Skin epidermis (tissue), 12 donors: ENCODE results near the gene BNIP3.
A peak's percentile ranks its signal among the peaks of the same experiment; 100 is the strongest.

Source experiments
- H3K27ac ChIP-seq, 21 experiments: fragments of 200-600 bp; sonication (generic) in 11 of 21; one replicate each; pipeline ENCODE4 v1.5.0; 2020; ENCODE audit warnings: mild to moderate bottlenecking in 3 of 21, inconsistent platforms in 2 of 21, moderate library complexity in 2 of 21
- H3K4me3 ChIP-seq, 7 experiments: fragments of 200-600 bp; sonication (generic) in 2 of 7; one replicate each; pipeline ENCODE4 v1.5.0; 2020; ENCODE audit warnings: inconsistent platforms in 2 of 7, mild to moderate bottlenecking in 2 of 7, moderate library complexity in 1 of 7

BNIP3 gene

GRCh38 chr10:131936294-131936693, 45.4 kb downstream of the BNIP3 start:
- no peak overlapping the region for H3K27ac ChIP-seq
- no peak overlapping the region for H3K4me3 ChIP-seq

GRCh38 chr10:131935260-131935659, 46.5 kb downstream of the BNIP3 start:
- no peak overlapping the region for H3K27ac ChIP-seq
- H3K4me3 ChIP-seq: no peak overlapping the region

- Histone ChIP-seq H3K27ac (no peak overlapping the region), H3K4me3 (no peak overlapping the region)
These were observed 47.0 kb downstream of the BNIP3 start for GRCh38 chr10:131934769-131935168.

- Histone ChIP-seq H3K27ac (no peak overlapping the region), H3K4me3 (no peak overlapping the region)
These were observed 48.0 kb downstream of the BNIP3 start for GRCh38 chr10:131933696-131934086.

- Histone ChIP-seq H3K4me3 (no peak overlapping the region), H3K27ac (no peak overlapping the region)
These were observed 48.6 kb downstream of the BNIP3 start for GRCh38 chr10:131933016-131933695.

- Histone ChIP-seq H3K4me3 (no peak overlapping the region), H3K27ac (no peak overlapping the region)
These were observed 49.7 kb downstream of the BNIP3 start for GRCh38 chr10:131931981-131932380.

GRCh38 chr10:131930586-131931330, 51.0 kb downstream of the BNIP3 start:
- H3K27ac ChIP-seq: no peak overlapping the region

GRCh38 chr10:131930150-131930549, 51.6 kb downstream of the BNIP3 start:
- H3K4me3 ChIP-seq: no peak overlapping the region
- H3K27ac ChIP-seq: no peak overlapping the region

More at GRCh38 chr10:131930586-131931330, 51.0 kb downstream of the BNIP3 start:
- no peak overlapping the region for H3K4me3 ChIP-seq

GRCh38 chr10:131929122-131929845, 52.4 kb downstream of the BNIP3 start:
- H3K4me3 ChIP-seq: no peak overlapping the region
- H3K27ac ChIP-seq: no peak overlapping the region

GRCh38 chr10:131928248-131929095, 53.3 kb downstream of the BNIP3 start:
- Histone ChIP-seq H3K4me3 (no peak overlapping the region), H3K27ac (peak overlapping the region in 1 of 21 experiments; percentile 33)

GRCh38 chr10:131926743-131927595, 54.8 kb downstream of the BNIP3 start:
- H3K27ac ChIP-seq: no peak overlapping the region
- no peak overlapping the region for H3K4me3 ChIP-seq

GRCh38 chr10:131926253-131926652, 55.5 kb downstream of the BNIP3 start:
- no peak overlapping the region for H3K4me3 ChIP-seq

GRCh38 chr10:131925716-131926115, 56.0 kb downstream of the BNIP3 start:
- Histone ChIP-seq H3K4me3 (no peak overlapping the region), H3K27ac (no peak overlapping the region)

More at GRCh38 chr10:131926253-131926652, 55.5 kb downstream of the BNIP3 start:
- no peak overlapping the region for H3K27ac ChIP-seq

- Histone ChIP-seq H3K4me3 (no peak overlapping the region), H3K27ac (no peak overlapping the region)
These were observed 56.6 kb downstream of the BNIP3 start for GRCh38 chr10:131925011-131925649.

- no peak overlapping the region for H3K27ac ChIP-seq
These were observed 58.5 kb downstream of the BNIP3 start for GRCh38 chr10:131923038-131923756.

GRCh38 chr10:131921184-131921583, 60.5 kb downstream of the BNIP3 start:
- Histone ChIP-seq H3K27ac (no peak overlapping the region), H3K4me3 (no peak overlapping the region)

More at GRCh38 chr10:131923038-131923756, 58.5 kb downstream of the BNIP3 start:
- H3K4me3 ChIP-seq: no peak overlapping the region

- H3K27ac ChIP-seq: no peak overlapping the region
- H3K4me3 ChIP-seq: no peak overlapping the region
These were observed 61.0 kb downstream of the BNIP3 start for GRCh38 chr10:131920693-131921092.

GRCh38 chr10:131920151-131920550, 61.6 kb downstream of the BNIP3 start:
- Histone ChIP-seq H3K27ac (no peak overlapping the region), H3K4me3 (no peak overlapping the region)
